SK-N-SH (cell line): Measurements from ENCODE around the gene METTL1. TPM values are rescaled to one million over a fixed set of nuclear protein-coding genes. Genes with fewer than 3 reads are reported as not detected.

Source experiments
- CTCF ChIA-PET: fragments of 300-600, 350-600 bp; formaldehyde crosslinking; extraction: SDS; loops from one replicate; lab custom pipeline; 2021; lab: Yijun Ruan, JAX
- POLR2A ChIA-PET: fragments of 350-600 bp; sonication (Branson Sonifier 250); formaldehyde crosslinking; extraction: SDS; loops from one replicate; lab custom pipeline; 2020; ENCODE audit warnings: antibody characterized with exemption, inconsistent platforms; lab: Yijun Ruan, JAX
- DNase-seq: peaks from one replicate; pipeline ENCODE4 v3.0.0; 2012
- H2AFZ ChIP-seq: fragments of 200-600 bp; sonication (generic); 2 replicates; pipeline ENCODE4 v1.8.1; 2016; ENCODE audit warnings: antibody characterized with exemption, mild to moderate bottlenecking, low read depth
- H3F3A ChIP-seq: fragments of 200-600 bp; sonication (generic); replicated peaks from 2 replicates; pipeline ENCODE3; 2016; ENCODE audit warnings: antibody characterized with exemption, mild to moderate bottlenecking; ENCODE audit not compliant: insufficient read depth
- H3K27ac ChIP-seq, 2 experiments: fragments of 200-500 bp in 1 of 2; fragments of 200-600 bp in 1 of 2; sonication (Bioruptor generic) in 1 of 2; sonication (generic), shearing (Covaris generic) in 1 of 2; 2 replicates each; pipeline versions ENCODE4 v1.5.1 to v1.6.1; 2014 to 2016; ENCODE audit warnings: low read depth in 2 of 2, inconsistent platforms in 1 of 2, low read length in 1 of 2, mild to moderate bottlenecking in 1 of 2, mixed read lengths in 1 of 2
- H3K27me3 ChIP-seq: fragments of 200-600 bp; sonication (generic), shearing (Covaris generic); 2 replicates; pipeline ENCODE4 v1.6.1; 2016; ENCODE audit warnings: mixed run types; ENCODE audit not compliant: insufficient read depth
- H3K36me3 ChIP-seq, 2 experiments: fragments of 200-500 bp in 1 of 2; fragments of 200-600 bp in 1 of 2; sonication (Bioruptor generic) in 1 of 2; sonication (generic) in 1 of 2; replicated peaks in 1 of 2; 2 replicates each; pipeline versions ENCODE3 to v1.5.1; 2014 to 2016; ENCODE audit warnings: low read length in 1 of 2, mild to moderate bottlenecking in 1 of 2; ENCODE audit not compliant: insufficient read depth in 2 of 2, control insufficient read depth in 1 of 2
- H3K4me1 ChIP-seq, 2 experiments: fragments of 200-500 bp in 1 of 2; fragments of 200-600 bp in 1 of 2; sonication (Bioruptor generic) in 1 of 2; sonication (generic), shearing (Covaris generic) in 1 of 2; 2 replicates each; pipeline versions ENCODE4 v1.5.1 to v1.6.1; 2014 to 2016; ENCODE audit warnings: low read depth in 1 of 2, low read length in 1 of 2, mixed run types in 1 of 2; ENCODE audit not compliant: insufficient read depth in 2 of 2, control insufficient read depth in 1 of 2
- H3K4me2 ChIP-seq: fragments of 200-600 bp; sonication (generic), shearing (Covaris generic); 2 replicates; pipeline ENCODE4 v1.6.1; 2017; ENCODE audit warnings: mixed run types
- H3K4me3 ChIP-seq, 2 experiments: fragments of 200-500 bp in 1 of 2; fragments of 200-600 bp in 1 of 2; sonication (Bioruptor generic) in 1 of 2; sonication (generic), shearing (Covaris generic) in 1 of 2; 2 replicates each; pipeline versions ENCODE4 v1.5.1 to v1.8.1; 2014 to 2016; ENCODE audit warnings: low read depth in 2 of 2, inconsistent platforms in 1 of 2, low read length in 1 of 2, mild to moderate bottlenecking in 1 of 2, mixed read lengths in 1 of 2, moderate library complexity in 1 of 2
- H3K79me2 ChIP-seq: fragments of 200-600 bp; sonication (generic); 2 replicates; pipeline ENCODE4 v1.8.1; 2017; ENCODE audit warnings: mild to moderate bottlenecking; ENCODE audit not compliant: insufficient read depth
- H3K9ac ChIP-seq: fragments of 200-600 bp; sonication (generic); 2 replicates; pipeline ENCODE4 v1.6.1; 2017; ENCODE audit warnings: mixed run types
- H3K9me2 ChIP-seq: fragments of 200-600 bp; sonication (generic); 2 replicates; pipeline ENCODE4 v1.6.1; 2017; ENCODE audit warnings: mixed run types
- H3K9me3 ChIP-seq: fragments of 200-600 bp; sonication (generic); 2 replicates; pipeline ENCODE4 v1.6.1; 2017; ENCODE audit warnings: mixed run types, mild to moderate bottlenecking, moderate library complexity
- H4K20me1 ChIP-seq: fragments of 200-600 bp; sonication (generic); 2 replicates; pipeline ENCODE4 v1.6.1; 2017; ENCODE audit warnings: mild to moderate bottlenecking, mixed run types; ENCODE audit not compliant: insufficient read depth
- ELF1 ChIP-seq: IDR thresholded peaks from 2 replicates; pipeline ENCODE4 v1.4.0; 2012
- MEF2A ChIP-seq: IDR thresholded peaks from 2 replicates; pipeline ENCODE4 v1.4.0; 2012; ENCODE audit warnings: low read depth, borderline replicate concordance
- NFIC ChIP-seq: IDR thresholded peaks from 2 replicates; pipeline ENCODE4 v1.4.0; 2012; ENCODE audit warnings: borderline replicate concordance
- NRF1 ChIP-seq: IDR thresholded peaks from 2 replicates; pipeline ENCODE4 v1.6.1; 2012; ENCODE audit warnings: low read depth, mild to moderate bottlenecking, low read length
- POLR2AphosphoS5 ChIP-seq: IDR thresholded peaks from 2 replicates; pipeline ENCODE4 v1.6.1; 2012; ENCODE audit warnings: low read depth, low read length
- RAD21 ChIP-seq: IDR thresholded peaks from 2 replicates; pipeline ENCODE4 v1.6.1; 2012; ENCODE audit warnings: mild to moderate bottlenecking, low read length
- SMC3 ChIP-seq: IDR thresholded peaks from 2 replicates; pipeline ENCODE4 v1.6.1; 2012; ENCODE audit warnings: low read depth, low read length, improper control_type of control experiment
- ZBTB33 ChIP-seq: IDR thresholded peaks from 2 replicates; pipeline ENCODE4 v1.4.0; 2012; ENCODE audit warnings: low read depth, borderline replicate concordance
- WGBS: methylation state at CpG from one replicate; pipeline ENCODE4 v1.1.6; 2017; ENCODE audit warnings: low lambda C conversion rate; 5-methylcytosine and 5-hydroxymethylcytosine counted together
- polyA plus RNA-seq, 3 experiments: library from polyadenylated mRNA; depleted of rRNA; stranded (reverse); fragments of >200 nt; gene quantifications; 2 replicates each; pipeline ENCODE4 v1.2.3, GENCODE V29; 2012
- TF ChIP-seq, protein P1 (sequence below): IDR thresholded peaks from 2 replicates; pipeline ENCODE4; 2012

METTL1 gene
- polyA plus RNA-seq, 1 of the 3 experiments (the other 2 are of a cell fraction) = 28.0 TPM

DNA sequence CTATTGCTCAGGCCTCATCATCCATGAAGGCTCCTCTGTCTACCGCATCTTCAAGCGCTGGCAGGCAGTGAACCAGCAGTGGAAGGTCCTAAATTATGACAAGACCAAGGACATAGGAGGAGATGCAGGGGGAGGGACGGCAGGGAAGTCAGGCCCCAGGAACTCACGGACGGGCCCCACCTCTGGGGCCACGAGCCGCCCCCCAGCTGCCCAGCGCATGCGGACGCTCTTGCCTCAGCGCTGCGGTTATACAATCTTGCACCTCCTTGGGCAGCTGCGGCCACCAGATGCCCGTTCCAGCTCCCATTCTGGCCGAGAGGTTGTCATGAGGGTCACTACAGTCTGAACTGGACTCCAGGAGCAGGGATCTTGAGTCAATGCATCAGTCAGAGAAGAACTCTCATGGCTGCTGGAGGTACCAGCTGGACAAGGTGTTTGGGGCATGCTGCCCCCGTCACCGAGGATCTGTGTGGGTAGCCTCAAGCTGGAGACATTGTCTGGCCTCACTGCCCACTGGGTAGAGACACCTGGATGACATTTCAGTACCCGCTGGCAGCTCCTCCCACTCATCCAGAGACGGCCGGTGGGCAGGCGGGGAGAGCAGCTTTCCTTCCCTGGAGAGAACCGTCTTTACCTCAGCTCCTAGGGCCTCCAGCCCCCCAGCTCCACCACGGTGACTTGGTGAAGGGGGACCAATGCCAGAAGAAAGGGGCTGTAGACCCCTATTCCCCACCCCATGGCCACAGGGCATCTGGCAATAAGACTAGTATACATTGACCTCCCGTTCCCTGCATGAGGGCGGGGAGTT, 13.1 kb downstream of the METTL1 start:
- Histone ChIP-seq H3K36me3 (peaks cover 3 to 20% of the 10 kb centered on the region in 2 experiments), H3K9me2 (no peaks in the 10 kb centered on the region), H3K27me3 (no peaks in the 10 kb centered on the region), H3F3A (peaks cover 15% of the 10 kb centered on the region)
- POLR2A ChIA-PET = interaction anchor here (0.9 to 1.4 kb wide), 2 partner anchors 10 to 13 kb away, joined by 3 to 5 read pairs; partner anchors contain the start of genes EEF1AKMT3 and METTL1
- TF ChIP-seq NRF1 (no peak), ELF1 (no peak), ZBTB33 (no peak), SMC3 (no peak), MEF2A (no peak), RAD21 (no peak), NFIC (no peak)
- TF ChIP-seq, protein P1, sequence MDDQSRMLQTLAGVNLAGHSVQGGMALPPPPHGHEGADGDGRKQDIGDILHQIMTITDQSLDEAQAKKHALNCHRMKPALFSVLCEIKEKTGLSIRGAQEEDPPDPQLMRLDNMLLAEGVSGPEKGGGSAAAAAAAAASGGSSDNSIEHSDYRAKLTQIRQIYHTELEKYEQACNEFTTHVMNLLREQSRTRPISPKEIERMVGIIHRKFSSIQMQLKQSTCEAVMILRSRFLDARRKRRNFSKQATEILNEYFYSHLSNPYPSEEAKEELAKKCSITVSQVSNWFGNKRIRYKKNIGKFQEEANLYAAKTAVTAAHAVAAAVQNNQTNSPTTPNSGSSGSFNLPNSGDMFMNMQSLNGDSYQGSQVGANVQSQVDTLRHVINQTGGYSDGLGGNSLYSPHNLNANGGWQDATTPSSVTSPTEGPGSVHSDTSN = no peak
- TF ChIP-seq, all 33 proteins: peak for 0
- no peak overlapping the region for H3K9ac ChIP-seq
- H4K20me1 ChIP-seq = peaks cover 7% of the 10 kb centered on the region
- H3K4me1 ChIP-seq = peaks cover 0 to 19% of the 10 kb centered on the region in 2 experiments; a peak in 3 of 4 replicates
- H3K9me3 ChIP-seq = no peaks in the 10 kb centered on the region
- H2AFZ ChIP-seq = no peak overlapping the region
- no peak for DNase-seq
- 93% methylated on average over 22 of the region's 25 CpGs for WGBS
- no peaks in the 10 kb centered on the region; the same call in 1 of the 2 replicates for H3K79me2 ChIP-seq
- H3K4me2 ChIP-seq = no peak overlapping the region
- CTCF ChIA-PET = interaction anchor here (0.8 to 2.0 kb wide), 10 partner anchors 9 to 175 kb away, joined by 3 to 11 read pairs (median 4); partner anchors contain the start of genes TSFM and TSPAN31
- H3K27ac ChIP-seq = no peak overlapping the region
- no peak overlapping the region for H3K4me3 ChIP-seq

- H3K4me3 ChIP-seq = no peak overlapping the region
- H3K36me3 ChIP-seq = peaks cover 3 to 20% of the 10 kb centered on the region in 2 experiments
- TF ChIP-seq NFIC = no peak
- TF ChIP-seq POLR2AphosphoS5 = no peak
- no peak overlapping the region for H3K9ac ChIP-seq
- no peaks in the 10 kb centered on the region for H3K27me3 ChIP-seq
- no peak overlapping the region for H2AFZ ChIP-seq
- no peaks in the 10 kb centered on the region; the same call in 1 of the 2 replicates for H3K79me2 ChIP-seq
- no peaks in the 10 kb centered on the region for H3K9me3 ChIP-seq
- peaks cover 25% of the 10 kb centered on the region for H3F3A ChIP-seq
- peaks cover 7% of the 10 kb centered on the region for H4K20me1 ChIP-seq
- no peak overlapping the region for H3K27ac ChIP-seq
- 79% methylated on average over 4 of the region's 4 CpGs for WGBS
- H3K4me2 ChIP-seq = no peak overlapping the region
- H3K4me1 ChIP-seq = peaks cover 6 to 24% of the 10 kb centered on the region in 2 experiments
- DNase-seq = no peak
- CTCF ChIA-PET = no interaction called here
- POLR2A ChIA-PET = no interaction called here
- no peaks in the 10 kb centered on the region for H3K9me2 ChIP-seq
Measured at GRCh38 chr12:57757771-57758170, 14.1 kb downstream of the METTL1 start.
